GM18508 (cell line): ENCODE results near the gene AFM.
"Not testable (repeated sequence)": the region's sequence is repeated elsewhere in the genome, so short reads cannot be mapped to it uniquely, and the experiment has no call there.

Experiments used
- ATAC-seq: cut with Tn5 transposase; IDR thresholded peaks from one replicate; pipeline ENCODE4 v1.9.1; 2021; ENCODE audit warnings: moderate number of reproducible peaks; ENCODE audit not compliant: insufficient read depth, unreplicated experiment

Gene AFM

DNA sequence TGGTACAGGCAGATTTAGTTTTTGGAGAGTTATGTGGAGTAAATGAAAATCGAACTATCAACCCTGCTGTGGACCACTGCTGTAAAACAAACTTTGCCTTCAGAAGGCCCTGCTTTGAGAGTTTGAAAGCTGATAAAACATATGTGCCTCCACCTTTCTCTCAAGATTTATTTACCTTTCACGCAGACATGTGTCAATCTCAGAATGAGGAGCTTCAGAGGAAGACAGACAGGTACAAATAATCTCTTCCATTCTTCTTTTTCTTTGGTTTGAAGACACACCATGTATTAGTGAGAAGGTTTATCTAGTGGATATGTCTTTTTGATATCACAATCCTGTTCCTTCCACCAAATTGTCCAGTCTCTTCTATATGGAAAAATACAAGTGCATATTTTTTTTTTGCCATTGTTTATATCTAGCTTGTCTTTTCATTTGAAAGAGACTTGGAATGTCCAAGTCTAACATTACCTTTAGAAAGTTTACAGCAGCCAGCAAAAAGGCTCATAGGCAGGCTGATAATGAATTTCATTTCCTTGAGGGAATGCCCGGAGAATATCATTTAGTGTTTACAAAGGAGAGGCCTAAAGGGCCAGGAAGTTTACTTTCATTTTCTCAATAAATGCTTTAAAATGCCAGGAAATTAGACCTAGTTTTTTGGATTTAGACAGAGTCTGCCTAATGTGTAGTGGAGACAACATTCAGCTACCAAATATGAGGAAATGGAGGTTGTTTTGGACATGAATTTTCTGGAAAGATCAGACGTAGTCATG is 18.6 kb downstream of the AFM start:
- ATAC-seq: no peak

DNA sequence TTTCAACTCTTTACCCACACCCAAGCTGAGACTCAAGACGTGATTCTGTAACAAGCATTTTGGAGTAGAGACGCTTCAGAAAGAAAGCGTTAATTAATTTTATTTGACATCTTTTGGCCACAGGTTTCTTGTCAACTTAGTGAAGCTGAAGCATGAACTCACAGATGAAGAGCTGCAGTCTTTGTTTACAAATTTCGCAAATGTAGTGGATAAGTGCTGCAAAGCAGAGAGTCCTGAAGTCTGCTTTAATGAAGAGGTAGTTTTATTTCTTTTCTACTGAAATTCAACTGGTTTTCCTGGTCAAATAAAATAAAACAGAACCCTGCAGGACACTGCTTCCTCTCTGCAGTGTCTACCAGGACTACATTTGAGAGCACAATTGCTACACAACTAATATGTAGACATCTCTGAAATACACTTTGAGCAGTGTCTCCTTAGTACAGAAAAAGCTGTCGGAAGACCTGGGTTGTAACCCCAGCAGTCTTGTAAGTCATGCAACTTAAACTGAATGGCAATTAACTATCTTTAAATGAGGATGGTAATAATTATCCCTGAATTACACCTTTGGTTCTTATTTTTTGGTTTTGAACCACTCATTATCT is 20.2 kb downstream of the AFM start:
- ATAC-seq: no peak

DNA sequence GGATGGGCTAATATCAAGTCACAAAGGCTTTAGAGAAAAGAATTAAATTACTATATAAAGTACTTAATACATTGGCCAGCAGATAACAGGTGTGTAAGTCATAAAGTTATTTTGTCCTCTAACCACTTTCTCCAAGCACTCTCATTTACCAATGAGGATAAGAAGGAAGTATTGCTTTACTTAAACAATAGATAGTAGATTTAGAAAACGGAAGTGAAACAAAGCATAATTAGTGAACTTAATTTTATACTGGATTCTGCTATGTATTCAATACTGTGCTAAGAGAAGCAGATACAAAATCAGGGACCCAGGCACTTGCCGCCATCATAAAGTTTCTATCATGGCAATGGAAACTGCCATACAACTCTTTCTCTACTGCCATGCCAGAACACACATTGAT is 24.0 kb downstream of the AFM start:
- ATAC-seq: no peak

DNA sequence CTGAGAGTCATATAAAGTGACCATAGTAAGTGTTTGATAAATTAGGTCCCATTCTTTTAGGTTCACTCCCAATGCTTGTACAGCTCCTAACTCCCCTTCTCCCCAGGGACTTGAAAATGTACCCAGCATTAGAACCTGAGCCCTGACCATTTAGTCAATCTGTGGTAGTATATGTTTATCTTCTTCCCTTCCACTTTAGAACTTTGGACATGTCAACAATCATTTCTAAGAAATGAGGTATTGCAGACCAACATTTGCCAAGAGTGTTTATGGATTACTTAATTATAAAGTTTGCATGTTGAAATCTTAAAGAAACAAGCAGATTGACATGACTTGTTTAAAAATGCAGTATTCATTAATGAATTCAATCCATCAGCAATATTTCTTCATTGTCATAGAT is 26.0 kb downstream of the AFM start:
- no peak for ATAC-seq

DNA sequence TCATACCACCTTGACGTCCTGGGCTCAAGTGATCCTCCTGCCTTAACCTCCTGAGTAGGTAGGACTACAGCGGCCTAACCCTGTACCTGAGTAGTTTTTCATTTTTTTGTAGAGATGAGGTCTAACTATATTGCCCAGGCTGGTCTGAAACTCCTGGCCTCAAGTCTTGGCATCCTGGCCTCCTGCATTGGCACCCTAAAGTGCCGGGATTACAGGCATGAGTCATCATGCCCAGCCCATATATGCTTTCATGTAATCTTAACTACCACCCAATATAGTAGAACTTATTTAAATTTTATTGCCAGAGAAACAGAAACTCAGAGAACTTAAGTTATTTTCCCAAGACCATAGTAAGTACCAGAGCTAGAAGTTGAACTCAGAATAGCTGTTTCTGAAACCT is 27.1 kb downstream of the AFM start:
- no peak for ATAC-seq

DNA sequence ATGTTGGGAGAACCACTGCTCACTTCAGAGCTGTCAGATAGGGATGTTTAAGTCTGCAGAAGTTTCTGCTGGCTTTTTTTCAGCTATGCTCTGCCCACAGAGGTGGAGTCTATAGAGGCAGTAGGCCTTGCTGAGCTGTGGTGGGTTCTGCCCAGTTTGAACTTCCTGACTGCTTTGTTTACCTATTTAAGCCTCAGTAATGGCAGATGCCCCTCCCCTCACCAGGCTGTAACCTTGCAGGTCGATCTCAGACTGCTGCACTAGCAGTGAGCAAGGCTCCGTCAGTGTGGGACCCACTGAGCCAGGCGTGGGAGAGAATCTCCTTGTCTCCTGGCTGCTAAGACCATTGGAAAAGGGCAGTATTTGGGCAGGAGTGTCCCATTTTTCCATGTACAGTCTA is 36.8 kb downstream of the AFM start:
- no peak for ATAC-seq

DNA sequence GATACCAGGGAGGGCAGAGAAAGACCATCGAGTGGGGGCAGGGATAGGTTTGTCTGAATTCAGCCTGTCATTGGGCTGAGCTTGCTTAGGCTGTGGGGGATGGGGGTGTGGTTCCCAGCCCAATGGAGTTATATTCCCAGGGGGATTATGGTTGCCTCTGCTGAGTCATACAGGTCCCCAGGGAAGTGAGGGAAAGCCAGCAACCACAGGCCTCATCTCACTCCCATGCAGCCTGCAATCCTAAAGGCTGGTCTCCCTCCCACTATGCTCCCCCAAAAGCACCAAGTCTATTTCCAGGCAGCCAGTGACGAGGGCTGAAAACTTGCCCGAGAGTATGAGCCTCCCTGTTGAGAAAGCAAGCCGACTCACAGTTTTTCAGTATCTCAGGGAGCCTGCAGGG is 39.3 kb downstream of the AFM start:
- no peak for ATAC-seq

DNA sequence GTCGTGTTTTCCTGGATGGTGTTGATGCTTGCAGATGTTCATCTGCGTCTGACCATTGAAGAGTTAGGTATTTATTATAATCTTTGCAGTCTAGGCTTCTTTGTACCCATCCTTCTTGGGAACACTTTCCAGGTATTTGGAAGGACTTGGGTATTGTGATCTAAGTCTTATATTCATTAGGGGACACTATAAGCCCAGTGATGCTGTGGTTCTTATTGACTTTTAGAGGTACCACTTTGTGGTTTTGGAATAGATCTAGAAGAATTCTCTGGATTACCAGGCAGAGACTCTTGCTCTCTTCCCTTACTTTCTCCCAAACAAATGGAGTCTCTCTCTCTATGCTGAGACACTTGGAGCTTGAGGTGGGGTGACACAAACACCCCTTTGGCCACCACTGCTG is 41.6 kb downstream of the AFM start:
- no peak for ATAC-seq

DNA sequence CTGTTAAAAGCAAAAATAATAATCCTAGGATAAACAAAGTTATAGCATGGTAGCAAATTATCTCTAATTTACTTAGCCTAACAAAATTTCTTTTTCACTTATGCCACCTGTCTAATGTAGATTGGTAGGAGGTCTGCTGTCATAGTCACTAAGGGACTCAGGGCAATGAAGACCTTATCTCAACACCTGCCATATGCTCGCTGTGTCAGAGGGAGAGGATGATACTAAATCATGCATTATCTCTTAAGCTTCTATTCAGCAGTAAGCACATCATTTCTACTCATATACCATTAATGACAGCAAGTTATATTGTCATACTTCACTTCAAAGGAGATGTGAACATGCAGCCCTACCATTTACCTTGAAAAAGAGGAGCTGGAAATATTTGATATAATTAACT is 44.1 kb downstream of the AFM start:
- ATAC-seq: no peak

DNA sequence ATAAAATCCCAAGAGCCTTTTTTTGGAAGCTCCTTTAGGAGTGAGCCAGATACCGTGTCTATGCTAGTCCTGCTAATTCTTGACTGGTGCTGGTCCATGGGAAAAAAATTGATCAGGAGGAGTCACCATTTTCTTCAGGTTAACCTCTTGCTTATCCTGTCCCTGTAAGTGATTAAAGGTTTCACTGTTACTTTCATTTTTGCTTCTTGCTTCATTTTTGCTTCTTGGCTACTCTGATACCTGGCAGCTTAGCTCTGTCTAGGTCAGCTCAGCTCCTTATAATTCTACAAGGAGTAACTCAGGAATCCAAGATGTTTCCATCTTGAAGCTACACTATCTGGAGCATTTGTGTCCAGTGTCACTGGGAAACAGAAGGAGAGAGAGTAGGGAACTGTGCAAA is 45.7 kb downstream of the AFM start:
- no peak for ATAC-seq

DNA sequence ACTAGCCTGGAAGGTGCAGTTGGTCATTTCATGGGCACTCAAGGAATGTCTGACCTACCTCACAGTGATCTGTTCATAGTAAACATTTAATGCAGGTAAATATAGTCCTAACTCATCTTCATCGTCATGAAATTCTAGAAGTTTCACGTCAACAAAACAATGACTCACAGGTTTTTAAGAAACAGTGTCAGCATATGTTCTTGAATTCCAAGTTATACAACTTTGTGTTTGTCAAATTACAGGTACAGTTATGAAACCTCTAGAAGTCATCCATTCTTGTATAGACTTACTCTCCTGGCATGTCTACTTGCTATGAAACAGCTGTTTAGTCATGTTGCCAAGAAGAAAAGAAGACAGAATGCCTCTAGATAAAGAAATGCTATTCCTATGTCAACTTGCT is 46.6 kb downstream of the AFM start:
- no peak for ATAC-seq

DNA sequence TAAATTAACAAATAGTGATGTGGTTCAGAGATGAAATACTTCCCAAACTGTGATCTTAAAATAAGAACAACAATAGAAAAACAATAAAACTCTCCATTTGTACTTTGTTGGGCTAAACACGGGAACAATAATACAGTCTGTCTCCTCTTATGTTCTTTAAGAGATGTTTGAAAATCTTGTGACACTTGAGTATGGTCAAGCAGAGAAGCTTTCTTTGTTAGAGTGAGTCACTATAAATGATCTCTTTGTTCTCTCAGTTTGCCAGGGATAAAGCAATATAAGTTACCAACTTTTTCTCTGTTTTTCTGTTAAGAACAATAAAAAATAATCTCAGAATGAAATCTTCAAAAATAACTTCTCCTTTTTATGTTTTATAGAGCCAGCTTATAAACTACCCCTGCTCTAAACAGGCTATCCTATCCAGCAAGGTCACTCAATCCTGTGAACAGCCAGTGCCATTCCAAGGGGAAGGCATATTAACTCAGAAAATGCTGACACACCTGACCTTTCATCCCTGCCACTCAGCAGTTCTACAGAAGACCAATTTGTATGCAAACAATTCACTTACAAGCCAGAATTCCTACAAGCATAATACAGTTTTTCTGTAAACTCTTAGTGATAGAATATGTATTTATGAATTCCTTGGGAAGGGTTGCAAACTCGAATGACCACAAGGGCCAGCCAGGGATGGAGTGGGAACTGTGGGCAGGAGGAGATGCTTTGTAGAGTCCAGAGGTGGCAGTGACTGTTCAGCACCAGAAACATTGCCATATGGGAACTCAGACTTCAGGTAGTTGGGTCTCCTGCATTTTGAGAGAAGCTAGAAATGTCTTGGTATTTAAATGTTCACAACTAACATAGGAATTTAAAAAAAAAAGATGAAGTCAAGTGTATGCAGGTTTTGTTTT is 52.2 kb downstream of the AFM start:
- no peak for ATAC-seq

DNA sequence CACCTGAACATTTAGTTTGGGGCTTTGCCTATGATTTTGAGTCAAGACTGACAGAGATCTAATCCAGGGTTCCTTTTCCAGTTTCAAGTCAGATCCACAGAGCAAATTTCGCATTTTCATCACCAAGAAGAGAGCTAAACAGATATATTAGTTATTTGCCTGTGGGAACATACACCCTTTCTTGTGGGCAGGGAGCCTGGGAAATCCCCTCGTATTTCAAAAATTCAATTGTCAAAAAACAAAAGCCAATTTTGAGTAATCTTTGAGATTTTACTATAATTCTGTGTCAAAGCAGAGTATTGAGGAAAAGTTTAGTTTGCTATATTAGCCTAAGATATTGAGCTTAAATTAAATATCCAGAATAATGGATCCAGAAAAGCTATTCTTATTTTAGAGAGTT is 56.6 kb downstream of the AFM start:
- no peak for ATAC-seq

DNA sequence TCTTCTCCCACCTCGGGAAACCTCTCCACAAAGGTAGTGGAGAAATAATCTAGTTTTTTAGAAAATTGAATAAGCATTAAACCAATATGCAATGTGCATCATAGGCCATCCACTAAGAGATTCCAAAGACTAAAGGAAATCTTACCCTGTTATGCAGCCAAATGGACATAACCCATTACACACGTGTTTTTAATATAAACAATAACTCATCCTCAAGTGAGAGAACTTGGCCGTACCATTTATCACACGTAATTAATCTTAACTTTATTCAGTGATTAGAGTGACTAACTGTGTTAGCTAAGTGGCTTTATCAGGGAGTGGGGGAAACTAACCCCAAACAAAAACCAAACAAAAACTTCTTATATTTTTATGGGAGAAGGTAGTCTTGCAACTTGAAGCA is 57.8 kb downstream of the AFM start:
- ATAC-seq: no peak

DNA sequence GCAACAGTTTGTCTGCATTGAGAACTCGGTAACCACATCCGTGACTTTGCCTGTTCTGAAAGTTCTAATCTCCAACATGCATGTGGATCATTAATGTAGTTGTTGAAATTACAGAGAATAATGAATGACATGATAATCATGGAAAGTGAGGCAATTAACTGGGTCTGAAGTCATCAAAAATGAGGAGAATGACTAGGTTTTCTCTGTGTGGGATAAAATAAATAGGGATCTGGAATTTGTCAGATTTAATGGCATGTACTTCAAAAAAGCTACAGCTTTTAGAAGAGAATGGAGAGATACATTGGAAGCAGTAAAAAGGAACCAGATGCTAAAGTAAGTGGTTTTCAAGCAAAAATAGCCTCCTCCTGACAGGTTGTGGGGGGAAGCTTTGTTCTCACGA is 59.3 kb downstream of the AFM start:
- ATAC-seq: no peak

DNA sequence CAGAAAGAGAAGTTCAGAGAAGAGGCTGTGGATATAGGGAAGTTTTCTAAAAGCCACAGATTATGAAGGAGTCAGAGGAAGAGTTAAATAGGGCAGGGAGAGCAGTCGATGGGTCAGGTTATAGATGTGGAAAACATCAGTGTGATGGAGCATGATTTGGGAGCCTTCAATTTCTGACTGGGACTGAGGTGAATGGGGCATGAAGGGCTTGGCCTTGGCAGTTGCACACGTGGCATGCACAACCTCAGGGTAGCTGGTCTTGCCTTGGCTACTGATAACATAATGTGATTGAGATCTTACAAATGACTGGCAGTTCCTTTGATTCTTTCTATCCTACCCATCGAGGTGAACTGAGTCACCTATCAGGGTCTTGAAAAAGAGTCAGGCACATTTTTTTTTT is 59.7 kb downstream of the AFM start:
- ATAC-seq: no peak

DNA sequence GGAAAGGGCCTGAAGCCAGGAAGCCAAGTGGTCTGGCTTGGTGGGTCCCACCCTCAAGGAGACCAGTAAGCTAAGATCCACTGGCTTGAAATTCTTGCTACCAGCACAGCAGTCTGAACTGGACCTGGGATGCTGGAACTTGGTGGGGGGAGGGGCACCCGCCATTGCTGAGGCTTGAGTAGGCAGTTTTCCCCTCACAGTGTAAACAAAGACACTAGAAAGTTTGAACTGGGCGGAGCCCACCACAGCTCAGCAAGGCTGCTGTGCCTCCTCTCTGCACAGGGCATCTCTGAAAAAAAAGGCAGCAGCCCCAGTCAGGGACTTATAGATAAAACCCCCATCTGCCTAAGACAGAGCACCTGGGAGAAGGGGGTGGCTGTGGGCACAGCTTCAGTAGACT is 63.1 kb downstream of the AFM start:
- no peak for ATAC-seq

DNA sequence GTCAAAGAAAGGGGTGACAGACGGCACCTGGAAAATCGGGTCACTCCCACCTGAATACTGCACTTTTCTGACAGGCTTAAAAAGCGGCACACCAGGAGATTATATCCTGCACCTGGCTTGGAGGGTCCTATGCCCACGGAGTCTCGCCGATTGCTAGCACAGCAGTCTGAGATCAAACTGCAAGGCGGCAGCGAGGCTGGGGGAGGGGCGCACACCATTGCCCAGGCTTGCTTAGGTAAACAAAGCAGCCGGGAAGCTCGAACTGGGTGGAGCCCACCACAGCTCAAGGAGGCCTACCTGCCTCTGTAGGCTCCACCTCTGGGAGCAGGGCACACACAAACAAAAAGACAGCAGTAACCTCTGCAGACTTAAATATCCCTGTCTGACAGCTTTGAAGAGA is 69.3 kb downstream of the AFM start:
- not testable (repeated sequence) for ATAC-seq
